Fibroblast of lung (primary cell): ENCODE measurements around the gene ETS2.

Source experiments
- CTCF ChIP-seq, 2 donors: IDR thresholded peaks in 1 of 2; conservative IDR thresholded peaks in 1 of 2; 1 replicate in 1 of 2; 2 replicates in 1 of 2; pipeline ENCODE4 v1.5.1; 2011 to 2012; ENCODE audit warnings: low read length in 2 of 2, control low read depth in 1 of 2, inconsistent platforms in 1 of 2, low read depth in 1 of 2, mild to moderate bottlenecking in 1 of 2
- EZH2 ChIP-seq: IDR thresholded peaks from 2 replicates; pipeline ENCODE4 v1.5.1; 2012; ENCODE audit warnings: low read length, control low read depth, mild to moderate bottlenecking; ENCODE audit errors: missing control alignments

DNA sequence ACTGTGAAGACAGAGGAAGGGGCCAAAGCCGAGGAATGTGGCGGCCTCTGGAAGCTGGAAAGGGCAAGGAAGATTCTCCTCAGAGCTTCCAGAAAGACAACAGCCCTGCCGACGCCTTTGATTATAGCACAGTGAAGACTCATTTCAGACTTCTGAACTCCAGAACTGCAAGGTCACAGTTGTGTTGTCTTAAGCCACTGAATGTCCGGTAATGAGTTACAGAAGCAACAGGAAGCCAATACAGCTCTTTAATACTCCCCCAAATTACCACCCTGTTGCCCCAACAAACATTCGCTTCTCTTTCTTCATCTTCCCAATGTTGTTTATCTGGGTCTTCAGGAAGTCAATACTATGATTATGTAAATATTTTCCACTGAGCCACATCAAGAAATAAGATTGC lies 44.0 kb downstream of the ETS2 start:
- TF ChIP-seq CTCF (conservative IDR thresholded peaks at IDR 0.05 in 1 of 2, IDR thresholded peaks at IDR 0.05 in 1 of 2; ENCODE audit: low read depth in 1 of 2, low read length in 2 of 2): no peak
- no peak for TF ChIP-seq EZH2
